SK-N-SH treated with all-trans-retinoic acid at 6 μM for 48 hours (cell line): ENCODE results near the gene MFSD8.
"Not testable (repeated sequence)": the region's sequence is repeated elsewhere in the genome, so short reads cannot be mapped to it uniquely, and the experiment has no call there.

ENCODE experiments used
- ATAC-seq: fragments of 200-7000 bp; cut with Tn5 transposase; 3 replicates; pipeline ENCODE4 v1.9.1; 2020; ENCODE audit warnings: mild to moderate bottlenecking, moderate library complexity
- ARNTL ChIP-seq: fragments of 450-650 bp; formaldehyde crosslinking; IDR thresholded peaks from 2 replicates; pipeline ENCODE4 v1.5.0; 2020; ENCODE audit warnings: low read depth, mild to moderate bottlenecking, moderate library complexity, borderline replicate concordance
- PATZ1 ChIP-seq: fragments of 250-450 bp; sonication (Bioruptor Pico); IDR thresholded peaks from 2 replicates; pipeline ENCODE4 v1.8.0; 2020; ENCODE audit warnings: mild to moderate bottlenecking, moderate library complexity, borderline replicate concordance
- PPARA ChIP-seq: fragments of 250-450 bp; sonication (Bioruptor Pico); IDR thresholded peaks from 2 replicates; pipeline ENCODE4 v1.5.0; 2020; ENCODE audit warnings: mild to moderate bottlenecking, borderline replicate concordance
- RARB ChIP-seq: fragments of 250-450 bp; sonication (Bioruptor Pico); IDR thresholded peaks from 2 replicates; pipeline ENCODE4 v1.8.0; 2021; ENCODE audit warnings: mild to moderate bottlenecking, moderate library complexity
- SNAI2 ChIP-seq: fragments of 250-450 bp; sonication (Bioruptor Pico); IDR thresholded peaks from 2 replicates; pipeline ENCODE4 v1.5.0; 2020; ENCODE audit warnings: mild to moderate bottlenecking, moderate library complexity
- TCF4 ChIP-seq: fragments of 250-450 bp; sonication (Bioruptor Pico); IDR thresholded peaks from 2 replicates; pipeline ENCODE4 v1.8.0; 2021; ENCODE audit warnings: mild to moderate bottlenecking, moderate library complexity, borderline replicate concordance
- TOX ChIP-seq: fragments of 250-450 bp; sonication (Bioruptor Pico); IDR thresholded peaks from 2 replicates; pipeline ENCODE4 v1.8.0; 2021; ENCODE audit warnings: mild to moderate bottlenecking, moderate library complexity, borderline replicate concordance
- TSHZ2 ChIP-seq: fragments of 250-450 bp; sonication (Bioruptor Pico); IDR thresholded peaks from 2 replicates; pipeline ENCODE4 v1.5.0; 2020; ENCODE audit warnings: mild to moderate bottlenecking, moderate library complexity
- ZNF70 ChIP-seq: fragments of 450-650 bp; formaldehyde crosslinking; IDR thresholded peaks from 2 replicates; pipeline ENCODE4 v1.5.0; 2020; ENCODE audit warnings: mild to moderate bottlenecking, moderate library complexity
- ZNF8 ChIP-seq: fragments of 450-650 bp; formaldehyde crosslinking; IDR thresholded peaks from 2 replicates; pipeline ENCODE4 v1.5.0; 2020; ENCODE audit warnings: mild to moderate bottlenecking, moderate library complexity
- TF ChIP-seq, protein P1 (sequence below): fragments of 250-450 bp; sonication (Bioruptor Pico); IDR thresholded peaks from 2 replicates; pipeline ENCODE4 v1.5.1; 2021; ENCODE audit warnings: mild to moderate bottlenecking, moderate library complexity
- TF ChIP-seq, protein P2 (sequence below): fragments of 250-450 bp; sonication (Bioruptor Pico); IDR thresholded peaks from 2 replicates; pipeline ENCODE4 v1.5.1; 2020; ENCODE audit warnings: low read depth, mild to moderate bottlenecking, moderate library complexity

Gene MFSD8

DNA sequence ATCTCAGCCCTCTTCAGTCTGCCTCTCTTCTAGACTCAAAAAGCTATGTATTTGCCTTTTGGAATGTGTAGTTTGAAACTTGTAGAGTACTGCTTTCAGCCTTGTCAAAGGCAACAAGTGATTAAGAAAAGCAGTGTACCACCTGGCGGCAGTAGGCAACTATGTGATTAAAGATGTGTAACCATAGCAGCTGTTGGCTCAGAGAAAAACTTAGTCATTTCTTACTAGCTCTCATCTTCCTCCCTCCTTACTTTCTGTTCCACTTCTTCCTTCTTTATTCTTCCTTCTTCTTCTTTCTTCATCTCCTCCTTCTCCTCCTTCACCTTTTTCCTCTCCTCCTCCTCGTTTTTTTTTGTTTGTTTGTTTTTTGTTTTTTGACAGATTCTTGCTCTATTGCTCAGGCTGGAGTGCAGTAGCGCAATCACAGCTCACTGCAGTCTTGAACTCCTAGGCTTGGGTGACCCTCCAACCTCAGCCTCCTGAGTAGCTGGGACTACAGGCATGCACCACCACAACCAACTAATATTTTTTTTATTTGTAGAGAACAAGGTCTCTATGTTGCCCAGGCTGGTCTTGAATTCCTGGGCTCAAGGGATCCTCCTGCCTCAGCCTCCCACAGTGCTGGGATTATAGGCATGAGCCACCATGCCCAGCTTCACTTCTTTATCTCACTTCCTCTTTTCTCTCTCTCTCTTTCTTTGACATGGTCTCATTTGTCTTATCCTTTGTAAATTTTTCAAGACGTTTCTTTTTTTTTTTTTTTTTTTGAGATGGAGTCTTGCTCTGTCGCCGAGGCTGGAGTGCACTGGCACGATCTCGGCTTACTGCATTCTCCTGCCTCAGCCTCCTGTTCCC lies 32.8 kb upstream of the MFSD8 start:
- no peak for TF ChIP-seq RARB (CRISPR knock-in tag)
- TF ChIP-seq PPARA (CRISPR knock-in tag): no peak
- TF ChIP-seq, protein P1, sequence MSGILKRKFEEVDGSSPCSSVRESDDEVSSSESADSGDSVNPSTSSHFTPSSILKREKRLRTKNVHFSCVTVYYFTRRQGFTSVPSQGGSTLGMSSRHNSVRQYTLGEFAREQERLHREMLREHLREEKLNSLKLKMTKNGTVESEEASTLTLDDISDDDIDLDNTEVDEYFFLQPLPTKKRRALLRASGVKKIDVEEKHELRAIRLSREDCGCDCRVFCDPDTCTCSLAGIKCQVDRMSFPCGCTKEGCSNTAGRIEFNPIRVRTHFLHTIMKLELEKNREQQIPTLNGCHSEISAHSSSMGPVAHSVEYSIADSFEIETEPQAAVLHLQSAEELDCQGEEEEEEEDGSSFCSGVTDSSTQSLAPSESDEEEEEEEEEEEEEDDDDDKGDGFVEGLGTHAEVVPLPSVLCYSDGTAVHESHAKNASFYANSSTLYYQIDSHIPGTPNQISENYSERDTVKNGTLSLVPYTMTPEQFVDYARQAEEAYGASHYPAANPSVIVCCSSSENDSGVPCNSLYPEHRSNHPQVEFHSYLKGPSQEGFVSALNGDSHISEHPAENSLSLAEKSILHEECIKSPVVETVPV (CRISPR knock-in tag): no peak
- TF ChIP-seq ZNF8 (CRISPR knock-in tag): no peak
- peak; percentile 62; the same call in 2 of the 3 replicates for ATAC-seq

- not testable (repeated sequence) for ATAC-seq
Measured at GRCh38 chr4:127996521-127996920, 31.5 kb upstream of the MFSD8 start.

DNA sequence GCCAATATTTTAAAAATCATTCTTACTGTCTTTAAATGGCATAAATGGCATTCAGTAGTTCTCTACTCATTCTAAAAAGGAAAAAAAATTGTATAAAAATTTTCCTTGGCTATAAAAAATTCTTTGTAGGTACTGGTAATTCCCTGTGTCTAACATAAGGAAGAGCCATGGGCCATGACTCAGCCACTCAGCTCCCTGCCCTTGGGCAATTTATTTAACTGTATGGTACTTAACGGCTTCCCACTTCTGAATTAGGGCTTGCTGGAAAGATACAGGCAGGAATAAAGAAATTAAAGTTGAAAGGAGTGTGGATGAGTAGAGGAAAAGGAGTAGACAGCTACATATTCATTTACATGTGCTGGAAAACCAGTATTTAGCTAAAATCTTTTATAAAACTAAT lies 30.8 kb upstream of the MFSD8 start:
- TF ChIP-seq, protein P2, sequence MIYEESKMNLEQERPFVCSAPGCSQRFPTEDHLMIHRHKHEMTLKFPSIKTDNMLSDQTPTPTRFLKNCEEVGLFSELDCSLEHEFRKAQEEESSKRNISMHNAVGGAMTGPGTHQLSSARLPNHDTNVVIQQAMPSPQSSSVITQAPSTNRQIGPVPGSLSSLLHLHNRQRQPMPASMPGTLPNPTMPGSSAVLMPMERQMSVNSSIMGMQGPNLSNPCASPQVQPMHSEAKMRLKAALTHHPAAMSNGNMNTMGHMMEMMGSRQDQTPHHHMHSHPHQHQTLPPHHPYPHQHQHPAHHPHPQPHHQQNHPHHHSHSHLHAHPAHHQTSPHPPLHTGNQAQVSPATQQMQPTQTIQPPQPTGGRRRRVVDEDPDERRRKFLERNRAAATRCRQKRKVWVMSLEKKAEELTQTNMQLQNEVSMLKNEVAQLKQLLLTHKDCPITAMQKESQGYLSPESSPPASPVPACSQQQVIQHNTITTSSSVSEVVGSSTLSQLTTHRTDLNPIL: no peak
- no peak for TF ChIP-seq TOX (CRISPR knock-in tag)
- no peak for TF ChIP-seq ARNTL (CRISPR knock-in tag)
- TF ChIP-seq TSHZ2: no peak
- TF ChIP-seq, protein P1 (CRISPR knock-in tag): no peak
- TF ChIP-seq SNAI2 (CRISPR knock-in tag): no peak
- no peak for TF ChIP-seq TCF4 (CRISPR knock-in tag)
- no peak for TF ChIP-seq ZNF8 (CRISPR knock-in tag)
- ATAC-seq: no peak

DNA sequence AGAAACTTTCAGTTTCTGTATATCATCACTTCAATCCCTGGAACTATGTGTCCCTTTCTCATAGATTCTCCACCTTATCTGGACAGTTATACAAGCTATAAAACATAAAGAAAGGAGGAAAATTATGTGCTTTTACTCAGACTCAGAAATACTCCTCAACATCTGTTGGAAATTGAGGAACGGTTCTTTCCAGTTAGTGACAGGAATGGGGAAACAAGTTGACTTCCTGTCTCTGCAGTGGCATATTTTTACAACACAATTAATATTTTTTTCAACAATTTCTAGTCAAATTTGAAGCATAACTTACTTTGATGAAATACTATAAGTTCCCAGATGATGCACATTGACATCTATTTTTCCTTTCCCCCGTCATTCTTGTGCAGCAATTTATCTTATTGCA lies 28.2 kb upstream of the MFSD8 start:
- TF ChIP-seq ZNF8 (CRISPR knock-in tag): no peak
- TF ChIP-seq, protein P1 (CRISPR knock-in tag): no peak
- TF ChIP-seq PATZ1 (CRISPR knock-in tag): no peak
- no peak for TF ChIP-seq TOX (CRISPR knock-in tag)
- no peak for TF ChIP-seq ARNTL (CRISPR knock-in tag)
- TF ChIP-seq RARB (CRISPR knock-in tag): no peak
- no peak for TF ChIP-seq PPARA (CRISPR knock-in tag)
- no peak for TF ChIP-seq ZNF70 (CRISPR knock-in tag)
- TF ChIP-seq, all 23 proteins: peak for 0

More for the DNA sequence above, 28.2 kb upstream of the MFSD8 start:
- no peak for ATAC-seq
